ENCODE measurements around the gene MYCBP2.
"Not testable (repeated sequence)": the region's sequence is repeated elsewhere in the genome, so short reads cannot be mapped to it uniquely, and the experiment has no call there.

MYCBP2 gene
- 98.5 to 349 (median 230) reads per million in 18 experiments for total RNA-seq

DNA sequence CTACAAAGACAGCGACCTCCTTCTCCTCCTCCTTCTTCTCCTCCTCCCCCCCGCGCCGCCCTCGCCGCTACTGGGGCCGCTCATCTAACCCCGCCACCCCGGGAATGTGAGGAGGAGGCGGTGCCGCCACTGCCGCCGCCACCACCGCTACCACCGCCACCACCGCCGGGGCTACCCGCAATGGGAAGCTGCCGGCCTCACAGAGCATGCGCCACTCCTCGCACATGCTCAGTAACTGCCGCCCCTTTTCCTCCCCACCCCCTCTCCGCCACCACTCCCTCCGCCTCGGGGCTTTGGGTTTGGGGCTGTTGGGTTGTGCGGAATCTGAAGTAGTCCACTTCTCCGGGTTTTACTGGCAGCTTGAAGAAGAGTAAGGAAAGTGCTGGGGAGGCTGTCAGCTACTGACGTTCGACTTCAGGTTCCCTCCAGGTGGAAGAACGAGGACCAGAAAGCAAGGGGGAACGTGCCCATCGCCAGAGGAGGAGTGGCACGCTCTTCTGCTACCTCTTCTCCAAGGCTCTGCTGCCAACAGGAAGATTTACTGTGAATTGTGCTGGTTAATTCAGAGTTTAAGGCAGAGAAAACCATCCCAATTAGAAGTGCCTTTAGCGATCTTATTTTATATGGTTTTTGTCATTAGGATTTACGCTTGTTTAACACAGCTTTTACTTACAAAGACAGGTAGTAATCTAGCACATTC is at the start of gene MYCBP2:
MYCBP2 (minus strand) TSS at position 190 of the 700 bp plus-strand sequence. CDS start 319 bp downstream, outside the sequence.
- DNase-seq, result peak; percentile 96 to 98

- DNase-seq, result no peak
These were observed 48.7 kb upstream of the MYCBP2 start for GRCh38 chr13:77375560-77376108.

GRCh38 chr13:77374786-77375185 is 47.9 kb upstream of the MYCBP2 start:
- peak; percentile 66 to 78 for DNase-seq

- no peak for DNase-seq
These were observed 47.4 kb upstream of the MYCBP2 start for GRCh38 chr13:77374339-77374738.

GRCh38 chr13:77373502-77373901 is 46.6 kb upstream of the MYCBP2 start:
- DNase-seq, result no peak

DNA sequence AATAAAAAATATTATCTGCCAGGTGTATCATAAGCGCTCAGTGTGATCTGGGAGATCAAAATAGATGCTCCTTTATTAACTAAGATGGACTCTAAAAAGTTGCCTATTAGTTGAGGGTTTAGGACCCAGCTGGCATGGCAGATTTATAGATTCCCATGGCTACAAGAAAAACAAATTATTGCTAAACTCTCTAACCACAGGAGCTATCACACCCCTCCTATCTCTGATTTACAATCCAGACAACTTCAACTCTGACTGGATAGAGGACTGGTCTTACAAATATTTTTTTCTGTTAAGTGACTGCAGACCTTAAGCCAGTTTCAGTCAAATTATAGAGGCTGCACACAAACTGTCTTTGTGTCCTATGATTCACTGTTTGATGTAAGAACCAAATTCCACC is 45.4 kb upstream of the MYCBP2 start:
- DNase-seq, result no peak

DNA sequence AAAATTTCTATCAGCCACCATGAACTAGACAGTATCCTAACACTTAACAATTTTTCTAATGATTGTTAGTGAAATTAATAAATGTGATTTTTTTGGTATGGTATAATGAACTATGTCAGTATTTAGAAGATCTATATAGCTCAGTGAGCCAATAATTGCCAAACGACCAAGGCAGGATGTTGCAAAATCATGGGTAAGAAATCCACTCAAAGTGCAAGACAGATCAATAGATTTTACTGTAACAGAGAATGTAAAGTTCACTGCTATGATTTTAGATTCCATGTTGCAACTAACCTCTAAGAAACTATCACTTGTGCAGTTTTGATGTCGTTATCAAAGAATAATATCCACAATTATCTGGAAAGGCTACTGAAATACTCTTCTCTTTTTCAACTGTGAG is 44.0 kb upstream of the MYCBP2 start:
- no peak for DNase-seq

- no peak for DNase-seq
These were observed 35.3 kb upstream of the MYCBP2 start for GRCh38 chr13:77362166-77362565.

DNA sequence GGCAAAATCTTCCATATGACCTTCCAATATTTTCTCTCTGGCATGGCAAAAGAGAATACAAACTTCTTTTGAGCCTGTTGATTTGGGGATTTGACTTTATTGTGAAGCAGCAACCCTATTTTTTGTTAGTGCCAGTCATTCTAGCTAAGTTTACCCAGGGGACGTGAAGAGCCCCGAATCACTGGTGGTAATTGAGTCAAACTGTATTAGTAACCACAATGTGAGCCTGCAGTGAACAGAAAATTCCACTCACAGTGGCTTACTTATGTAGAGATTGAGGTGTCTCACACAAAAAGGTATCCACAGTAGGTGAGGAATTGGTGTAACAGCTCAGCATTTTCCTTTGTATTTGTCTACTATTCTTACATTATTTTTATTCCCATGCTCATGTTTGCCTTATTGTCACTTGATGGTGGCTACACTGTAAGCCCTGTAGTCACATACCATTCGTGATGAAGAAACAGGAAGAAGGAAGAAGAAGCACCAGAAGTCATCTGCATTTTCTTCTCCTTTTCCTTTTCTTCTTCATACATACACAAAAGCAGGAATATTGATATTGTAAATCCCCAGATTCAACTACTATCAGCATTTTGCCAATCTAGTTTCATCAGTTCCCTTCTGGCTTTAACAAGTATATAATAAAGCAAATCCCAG is 33.3 kb upstream of the MYCBP2 start:
- peak; percentile 39 to 42 for DNase-seq

DNA sequence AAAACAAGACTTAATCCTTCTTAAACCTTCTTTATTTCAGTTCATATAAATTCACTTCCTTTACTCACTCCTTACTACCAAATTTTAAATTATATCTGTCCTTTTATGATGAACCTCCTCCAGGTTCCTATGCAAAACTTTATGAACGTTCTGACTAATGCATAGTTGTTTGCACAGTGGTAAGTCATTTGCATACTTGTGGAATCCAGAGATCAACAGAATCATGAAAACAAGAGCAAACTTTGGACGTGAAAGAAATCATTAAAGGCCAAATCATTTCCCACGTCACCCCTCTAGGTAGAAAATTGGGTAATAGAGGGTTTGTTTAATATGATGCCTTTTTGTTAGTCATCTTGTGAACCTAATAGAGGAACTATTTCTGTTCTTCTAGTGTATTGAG is 32.3 kb upstream of the MYCBP2 start:
- DNase-seq, result no peak

- DNase-seq, result no peak
These were observed 31.1 kb upstream of the MYCBP2 start for GRCh38 chr13:77358001-77358400.

DNA sequence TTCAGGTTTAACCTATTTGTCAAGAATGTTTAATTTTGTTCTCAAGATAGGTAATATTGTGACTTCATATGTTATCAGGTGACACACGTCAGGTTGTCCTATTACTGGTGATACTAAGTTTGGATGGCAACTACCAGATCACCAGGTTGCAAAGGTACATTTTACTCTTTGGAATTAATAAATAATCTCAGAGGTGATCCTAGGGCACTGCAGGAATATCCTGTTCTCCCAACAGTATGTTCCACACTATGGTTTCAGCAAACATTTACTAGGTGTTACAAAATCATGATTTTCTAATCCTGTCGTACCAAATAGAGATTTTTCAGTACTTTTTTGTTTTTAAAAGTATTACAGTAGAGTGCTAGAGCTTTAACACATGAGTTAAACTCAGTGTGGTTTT is 29.3 kb upstream of the MYCBP2 start:
- no peak for DNase-seq

DNA sequence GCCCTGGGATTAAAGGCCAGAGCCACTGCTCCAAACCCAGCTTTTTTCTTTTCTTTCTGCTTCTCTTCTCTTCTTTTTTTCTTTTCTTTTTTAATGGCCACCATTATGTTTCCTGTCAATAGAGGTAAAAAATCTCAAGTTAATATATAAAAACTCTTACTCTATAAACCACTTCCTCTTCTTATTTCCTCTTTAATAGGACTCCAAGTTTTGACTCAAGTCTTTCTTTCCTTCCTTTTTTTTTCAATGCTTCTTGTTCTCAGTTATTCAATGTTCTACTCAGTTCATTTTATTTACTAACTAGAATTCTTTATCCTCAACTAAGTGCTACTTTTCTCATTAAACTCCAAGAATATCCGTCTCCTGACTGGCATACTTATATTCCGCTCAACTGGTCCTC is 27.1 kb upstream of the MYCBP2 start:
- peak in 1 of 2 donors; percentile 75 for DNase-seq

- peak; percentile 76 to 83 for DNase-seq
These were observed 24.4 kb upstream of the MYCBP2 start for GRCh38 chr13:77351315-77351714.

GRCh38 chr13:77350811-77351210 is 23.9 kb upstream of the MYCBP2 start:
- DNase-seq, result peak in 1 of 2 donors; percentile 55

- peak; percentile 80 to 88 for DNase-seq
These were observed 22.5 kb upstream of the MYCBP2 start for GRCh38 chr13:77349365-77349764.

DNA sequence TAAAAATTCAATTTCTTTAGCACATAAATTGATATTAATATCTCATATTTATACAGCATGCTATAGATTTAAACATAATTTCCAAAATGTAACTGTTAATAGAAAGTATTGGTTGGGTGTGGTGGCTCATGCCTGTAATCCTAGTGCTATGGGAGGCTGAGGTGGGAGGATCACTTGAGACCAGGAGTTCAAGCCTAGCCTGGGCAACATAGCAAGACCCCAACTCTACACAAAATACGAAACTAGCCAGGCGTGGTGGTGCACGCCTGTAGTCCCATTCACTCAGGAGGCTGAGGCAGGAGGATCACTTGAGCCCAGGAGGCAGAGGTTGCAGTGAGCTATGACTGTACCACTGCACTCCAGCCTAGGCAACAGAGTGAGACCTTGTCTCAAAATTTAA is 20.5 kb upstream of the MYCBP2 start:
- not testable (repeated sequence) for DNase-seq

- DNase-seq, result no peak
These were observed 18.4 kb upstream of the MYCBP2 start for GRCh38 chr13:77345150-77345780.

DNA sequence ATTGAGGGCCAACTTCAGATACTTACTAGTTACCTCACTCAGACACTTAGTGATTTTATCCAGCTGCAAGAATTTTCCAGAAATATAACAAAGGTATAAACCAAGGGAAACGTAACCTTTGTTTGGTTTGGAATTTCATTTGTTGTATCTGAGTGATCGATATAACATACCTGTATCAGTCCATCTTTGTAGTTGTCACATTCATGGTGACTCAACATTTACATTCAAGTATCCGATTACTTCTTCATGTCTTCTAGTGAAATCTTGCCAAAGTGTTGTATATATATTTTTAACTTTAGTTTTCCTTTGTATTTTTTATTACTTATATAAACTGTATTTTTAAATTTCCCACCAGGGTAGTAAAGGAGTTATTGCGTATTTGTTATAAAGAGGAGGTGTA is 16.9 kb upstream of the MYCBP2 start:
- DNase-seq, result no peak

GRCh38 chr13:77339408-77339807 is 12.5 kb upstream of the MYCBP2 start:
- no peak for DNase-seq

- DNase-seq, result peak; percentile 77 to 81
These were observed 12.1 kb upstream of the MYCBP2 start for GRCh38 chr13:77338961-77339401.

DNA sequence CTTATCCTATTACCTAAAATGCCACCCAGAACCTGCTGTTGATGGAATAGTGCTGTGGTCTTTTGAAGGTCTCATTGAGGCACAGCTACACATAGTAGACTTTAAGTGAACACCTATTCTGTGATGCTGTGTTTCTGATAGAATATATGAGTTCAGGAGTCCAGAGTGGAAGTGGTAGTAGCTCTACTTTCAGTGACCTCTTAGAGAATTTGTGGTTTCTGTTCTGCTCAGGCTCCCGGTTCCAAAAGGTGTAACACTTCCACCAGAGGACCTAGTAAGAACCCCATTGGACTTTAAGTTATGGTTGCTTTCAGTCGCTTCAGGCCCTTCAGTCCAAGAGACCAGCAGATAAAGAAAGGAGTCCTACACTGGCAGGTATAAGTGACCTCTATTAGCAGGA is 11.4 kb upstream of the MYCBP2 start:
- no peak for DNase-seq

GRCh38 chr13:77337159-77337558 is 10.3 kb upstream of the MYCBP2 start:
- no peak for DNase-seq
